Tibial nerve (tissue), 4 donors: ENCODE measurements around the gene OMP.

Experiments used
- CTCF ChIP-seq, 5 experiments: fragments of 200-600 bp in 3 of 5; fragments of 450-650 bp in 2 of 5; sonication (generic) in 3 of 5; IDR thresholded peaks; one replicate each; pipeline ENCODE4 v1.5.1; 2016 to 2019; ENCODE audit warnings: antibody characterized with exemption in 5 of 5, mild to moderate bottlenecking in 3 of 5, moderate library complexity in 2 of 5
- EP300 ChIP-seq, 2 donors: sonication (generic); formaldehyde crosslinking; IDR thresholded peaks; one replicate each; pipeline ENCODE4 v1.6.1; 2017; ENCODE audit warnings: antibody characterized with exemption in 2 of 2, mild to moderate bottlenecking in 1 of 2
- POLR2A ChIP-seq, 2 donors: fragments of 450-650 bp; IDR thresholded peaks; one replicate each; pipeline ENCODE4 v1.6.1; 2017; ENCODE audit warnings: antibody characterized with exemption in 2 of 2, mild to moderate bottlenecking in 2 of 2, moderate library complexity in 2 of 2

DNA sequence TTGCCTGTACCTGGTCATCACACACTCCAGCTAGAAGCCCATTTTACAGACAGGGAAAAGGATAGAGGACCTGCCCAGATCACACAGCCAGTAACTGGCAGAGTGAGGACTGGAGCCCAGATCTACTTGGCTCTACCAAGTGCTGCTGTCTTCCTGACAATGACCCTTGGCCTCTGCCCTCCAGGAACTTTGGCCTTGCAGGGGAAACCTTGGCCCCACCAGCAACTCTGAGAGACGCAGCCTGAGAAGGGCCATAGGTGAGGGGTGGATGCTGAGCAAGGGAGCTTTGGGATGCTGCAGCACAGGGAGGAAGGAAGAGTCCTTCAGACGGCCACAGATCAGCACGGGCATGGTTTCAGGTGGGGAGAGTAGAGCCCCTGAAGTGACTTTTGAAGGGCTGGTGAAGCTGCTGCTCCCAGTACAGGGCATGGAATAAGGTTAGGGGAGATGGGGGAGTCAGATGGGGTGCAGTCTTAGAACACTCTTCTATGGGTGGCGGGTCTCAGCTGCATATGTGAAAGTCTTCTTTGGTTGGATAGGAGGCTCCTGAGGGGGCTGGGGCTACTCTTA is 37.9 kb upstream of the OMP start:
- no peak for TF ChIP-seq POLR2A (IDR thresholded peaks at IDR 0.05)
- TF ChIP-seq CTCF (IDR thresholded peaks at IDR 0.05) = no peak
- no peak for TF ChIP-seq EP300 (IDR thresholded peaks at IDR 0.05)
